Ammon's horn (tissue), 1 donor: ENCODE results near the gene ENDOV.

Experiments
- DNase-seq: peaks from one replicate; pipeline ENCODE4 v3.0.0-alpha.2; 2016; ENCODE audit warnings: low spot score

Gene ENDOV

GRCh38 chr17:80431246-80432195 lies 16.6 kb downstream of the ENDOV start:
- no peak for DNase-seq

GRCh38 chr17:80432350-80432955 lies 17.5 kb downstream of the ENDOV start:
- no peak for DNase-seq

- no peak for DNase-seq
Observed at GRCh38 chr17:80432961-80433550, 18.1 kb downstream of the ENDOV start.

GRCh38 chr17:80433916-80434666 lies 19.1 kb downstream of the ENDOV start:
- DNase-seq: no peak

- DNase-seq: no peak
Observed at GRCh38 chr17:80437532-80437931, 22.6 kb downstream of the ENDOV start.

DNA sequence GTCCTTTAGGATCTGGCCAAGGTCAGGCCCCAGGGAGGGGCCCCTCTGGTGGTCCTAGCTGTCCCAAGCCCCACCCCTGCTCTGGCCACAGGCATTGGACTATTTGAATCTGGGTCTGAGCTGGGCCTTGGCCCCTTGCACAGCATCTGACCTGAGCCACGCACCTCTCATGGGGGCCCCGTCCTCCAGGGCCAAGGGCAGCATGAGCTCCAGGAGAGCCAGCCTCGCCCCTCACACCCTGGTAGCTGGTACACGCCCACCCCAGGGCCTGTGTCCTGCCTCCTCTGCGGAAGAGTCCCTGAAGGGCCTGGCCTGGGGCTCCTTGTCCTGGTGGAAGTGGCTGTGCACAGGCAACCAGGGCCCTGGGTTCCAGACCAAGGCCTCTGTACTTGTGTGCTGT lies 23.8 kb downstream of the ENDOV start:
- no peak for DNase-seq

DNA sequence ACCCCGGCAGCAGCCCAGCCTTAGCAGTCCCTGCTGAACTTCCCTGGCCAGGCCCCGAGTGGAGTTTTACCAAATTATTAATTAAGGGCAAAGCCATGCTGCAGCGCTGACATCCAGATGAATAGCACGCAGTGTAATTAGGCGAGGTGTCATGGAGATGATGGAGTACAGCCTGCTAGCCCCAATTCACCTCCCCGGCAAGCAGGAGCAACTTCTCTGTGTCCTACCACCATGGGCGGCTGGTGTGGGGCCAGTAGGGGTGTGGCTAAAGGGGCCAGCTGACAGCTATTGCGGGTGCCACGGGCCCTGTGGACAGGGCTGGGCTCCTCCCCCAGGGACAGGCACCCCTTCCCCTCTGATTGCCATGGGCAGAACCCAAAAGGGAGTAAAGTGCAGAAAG lies 24.5 kb downstream of the ENDOV start:
- DNase-seq: no peak

GRCh38 chr17:80441133-80441578 lies 26.2 kb downstream of the ENDOV start:
- no peak for DNase-seq

DNA sequence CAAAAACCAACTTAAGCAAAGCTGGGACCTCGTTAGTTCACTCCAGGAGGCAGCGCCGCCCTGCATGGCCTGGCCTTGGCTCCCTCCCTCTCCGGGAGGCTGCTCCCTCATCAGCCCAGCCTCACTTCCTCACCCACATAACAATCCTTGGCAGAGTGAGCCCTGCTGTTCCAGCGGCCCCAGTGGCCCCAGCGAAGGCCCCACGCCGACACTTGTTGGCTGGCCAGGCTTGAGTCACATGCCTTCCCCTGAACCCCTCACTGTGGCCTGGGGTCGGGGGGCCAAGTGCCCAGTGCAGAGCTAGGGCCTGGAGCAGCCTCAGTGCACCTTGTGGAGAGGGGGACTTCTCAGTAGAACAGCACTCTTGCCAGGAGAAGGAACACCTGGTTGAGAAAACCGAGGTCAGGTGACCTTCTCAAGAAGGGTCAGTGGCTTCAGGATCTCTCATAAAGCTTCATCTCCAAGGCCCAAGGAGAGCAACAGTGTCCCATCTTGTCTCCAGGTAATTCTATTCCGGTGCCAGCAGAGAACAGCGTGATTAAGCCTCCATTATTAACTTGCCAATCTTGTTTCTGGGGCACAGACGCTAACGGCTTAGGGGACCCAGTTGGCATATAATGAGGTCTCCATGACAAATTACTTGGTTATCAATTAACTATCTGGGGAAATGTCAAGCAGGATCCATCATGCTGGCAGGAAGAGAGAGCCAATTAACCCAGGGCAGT lies 26.8 kb downstream of the ENDOV start:
- DNase-seq: no peak

GRCh38 chr17:80442323-80442659 lies 27.3 kb downstream of the ENDOV start:
- no peak for DNase-seq

GRCh38 chr17:80442764-80443163 lies 27.8 kb downstream of the ENDOV start:
- no peak for DNase-seq

DNA sequence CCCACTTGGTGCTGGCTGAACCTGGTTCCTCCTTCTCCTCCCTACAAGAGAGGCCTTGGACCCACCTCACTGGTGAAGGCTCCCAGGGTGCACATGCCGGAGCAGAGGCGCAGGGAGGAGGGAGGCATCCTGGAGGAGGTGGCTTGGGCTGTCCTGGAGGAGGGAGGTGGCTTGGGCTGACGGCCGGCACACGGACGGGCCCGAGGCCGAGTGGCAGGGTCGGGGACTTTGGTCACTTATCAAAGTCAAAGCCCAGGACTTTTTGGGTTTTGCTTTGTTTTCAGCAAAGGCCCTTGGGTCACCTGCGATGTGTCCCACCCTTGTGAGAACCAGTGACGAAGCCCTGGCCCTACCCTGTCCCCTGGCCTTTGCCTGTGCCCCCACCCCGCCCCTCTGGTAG lies 28.5 kb downstream of the ENDOV start:
- no peak for DNase-seq

- no peak for DNase-seq
Observed at GRCh38 chr17:80443916-80444643, 29.1 kb downstream of the ENDOV start.

- DNase-seq: no peak
Observed at GRCh38 chr17:80444644-80444979, 29.6 kb downstream of the ENDOV start.

- DNase-seq: peak; percentile 68
Observed at GRCh38 chr17:80445007-80445725, 30.2 kb downstream of the ENDOV start.

DNA sequence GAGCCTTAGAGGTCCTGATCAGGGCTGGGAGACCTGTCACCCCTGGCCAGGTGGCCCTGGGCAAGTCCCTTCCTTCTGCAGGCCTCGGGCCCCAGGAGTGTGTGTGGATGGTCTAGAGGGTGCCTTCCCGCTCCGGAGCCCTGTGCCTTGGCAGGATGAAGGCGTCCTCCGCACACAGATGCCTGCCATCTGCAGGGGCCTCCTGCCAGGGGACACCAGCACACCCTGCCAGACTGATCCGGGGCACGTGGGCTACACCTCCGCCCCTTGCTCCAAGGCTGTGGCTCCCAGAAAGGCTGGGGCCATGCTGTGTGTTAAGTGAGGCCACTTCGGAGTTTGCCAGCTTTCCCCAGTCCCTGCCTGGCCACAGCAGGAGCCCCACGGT lies 30.8 kb downstream of the ENDOV start:
- peak; percentile 64 for DNase-seq

DNA sequence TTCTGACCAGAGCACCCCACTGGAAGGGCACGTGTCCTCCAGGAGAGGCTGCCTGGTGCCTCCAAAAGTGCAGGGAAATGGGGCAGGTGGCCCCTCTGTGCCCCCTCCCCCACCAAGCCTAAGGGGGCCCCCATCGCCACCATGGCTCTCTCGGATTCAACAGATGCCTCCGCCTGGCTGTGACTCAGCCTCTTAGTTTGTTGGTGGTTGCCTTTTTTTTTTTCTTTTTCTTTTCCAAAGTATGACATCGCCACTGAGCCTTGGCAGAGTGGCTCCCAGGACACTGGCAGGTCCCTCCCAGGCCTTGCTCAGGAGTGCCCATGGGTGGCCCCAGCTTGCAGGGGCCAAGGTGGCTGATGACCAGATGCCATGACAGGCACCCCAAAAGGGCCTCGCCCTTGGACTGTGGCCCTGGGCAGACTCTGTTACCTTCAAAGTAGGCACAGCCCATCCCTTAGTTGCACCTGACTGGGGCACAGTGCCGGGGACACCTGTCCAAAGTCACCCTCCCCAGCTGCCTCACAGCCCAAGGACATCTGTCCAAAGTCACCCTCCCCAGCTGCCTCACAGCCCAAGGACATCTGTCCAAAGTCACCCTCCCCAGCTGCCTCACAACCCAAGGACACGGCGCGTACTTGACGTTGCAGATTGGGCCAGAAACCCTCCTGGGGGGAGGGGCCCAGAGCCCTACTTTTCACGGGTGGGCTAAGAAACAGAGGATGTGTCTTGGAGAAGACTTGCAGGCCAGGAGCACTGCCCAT lies 31.9 kb downstream of the ENDOV start:
- no peak for DNase-seq

DNA sequence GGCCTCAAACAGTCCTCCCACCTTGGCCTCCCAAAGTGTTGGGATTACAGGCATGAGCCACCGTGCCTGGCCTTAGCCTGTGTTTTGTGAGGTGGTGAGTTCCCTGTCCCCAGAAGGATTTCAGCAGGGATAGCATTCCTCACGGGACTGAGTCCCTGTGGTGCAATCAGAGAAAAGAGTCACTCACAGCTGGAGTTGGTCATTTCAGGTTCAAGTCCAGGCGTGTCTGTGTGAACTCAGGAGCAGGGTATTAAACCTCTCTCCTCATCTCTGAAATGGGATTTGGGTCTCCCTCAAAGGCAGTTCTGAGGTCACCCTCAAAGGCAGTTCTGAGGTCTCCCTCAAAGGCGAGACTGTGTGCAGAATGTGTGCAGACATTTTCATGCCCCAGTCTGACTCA lies 32.8 kb downstream of the ENDOV start:
- no peak for DNase-seq

- no peak for DNase-seq
Observed at GRCh38 chr17:80449194-80449929, 34.4 kb downstream of the ENDOV start.
